HTR-8/SVneo (cell line): ENCODE measurements around the gene GTPBP10.
A peak's percentile ranks its signal among the peaks of the same experiment; 100 is the strongest.
"Not testable (repeated sequence)": the region's sequence is repeated elsewhere in the genome, so short reads cannot be mapped to it uniquely, and the experiment has no call there.

Experiments used
- DNase-seq: peaks from one replicate; pipeline ENCODE4 v3.0.0; 2011; ENCODE audit warnings: low spot score, mixed read lengths; ENCODE audit not compliant: insufficient read length
- FAIRE-seq: peaks from 2 replicates; lab custom pipeline; 2011; peaks lifted over from hg19 to GRCh38; lab: Jason Lieb, UNC

The GTPBP10 gene

GRCh38 chr7:90350032-90350431, 3.5 kb downstream of the GTPBP10 start:
- not testable (repeated sequence) for FAIRE-seq, DNase-seq

- no peak for FAIRE-seq
Observed at GRCh38 chr7:90351987-90352386, 5.5 kb downstream of the GTPBP10 start.

GRCh38 chr7:90383422-90383821, 36.9 kb downstream of the GTPBP10 start:
- DNase-seq (peak; percentile 24), FAIRE-seq (no peak)

More at GRCh38 chr7:90351987-90352386, 5.5 kb downstream of the GTPBP10 start:
- no peak for DNase-seq

- FAIRE-seq = no peak
- no peak for DNase-seq
Observed at GRCh38 chr7:90383861-90384260, 37.3 kb downstream of the GTPBP10 start.

GRCh38 chr7:90384433-90384832, 37.9 kb downstream of the GTPBP10 start:
- DNase-seq = no peak
- FAIRE-seq = no peak

- no peak for FAIRE-seq
- no peak for DNase-seq
Observed at GRCh38 chr7:90387470-90388240, 41.1 kb downstream of the GTPBP10 start.

GRCh38 chr7:90390926-90391325, 44.4 kb downstream of the GTPBP10 start:
- no peak for FAIRE-seq
- no peak for DNase-seq

- DNase-seq = no peak
- FAIRE-seq = no peak
Observed at GRCh38 chr7:90391488-90391887, 45.0 kb downstream of the GTPBP10 start.

- FAIRE-seq = no peak
Observed at GRCh38 chr7:90396420-90396819, 49.9 kb downstream of the GTPBP10 start.

GRCh38 chr7:90401989-90402388, 55.5 kb downstream of the GTPBP10 start:
- FAIRE-seq = no peak
- DNase-seq = no peak

More at GRCh38 chr7:90396420-90396819, 49.9 kb downstream of the GTPBP10 start:
- no peak for DNase-seq

- DNase-seq (no peak), FAIRE-seq (no peak)
Observed at GRCh38 chr7:90402785-90403173, 56.3 kb downstream of the GTPBP10 start.

GRCh38 chr7:90403174-90404113, 56.9 kb downstream of the GTPBP10 start, which contains the start of gene CLDN12:
Gene CLDN12 (plus strand): TSS chr7:90403461. CDS start chr7:90412677, 9,216 bp downstream.
- FAIRE-seq = peak; percentile 38
- peak; percentile 76 for DNase-seq

- DNase-seq (no peak), FAIRE-seq (no peak)
Observed at GRCh38 chr7:90404777-90405176, 58.3 kb downstream of the GTPBP10 start.

GRCh38 chr7:90407484-90407821, 60.9 kb downstream of the GTPBP10 start:
- FAIRE-seq (no peak), DNase-seq (no peak)

GRCh38 chr7:90408142-90408541, 61.6 kb downstream of the GTPBP10 start:
- FAIRE-seq (no peak), DNase-seq (no peak)

GRCh38 chr7:90409667-90410066, 63.2 kb downstream of the GTPBP10 start:
- no peak for DNase-seq
- no peak for FAIRE-seq

GRCh38 chr7:90411510-90411909, 65.0 kb downstream of the GTPBP10 start:
- FAIRE-seq (no peak), DNase-seq (no peak)

- no peak for DNase-seq
- FAIRE-seq = no peak
Observed at GRCh38 chr7:90412458-90413184, 66.1 kb downstream of the GTPBP10 start.

GRCh38 chr7:90413185-90413528, 66.6 kb downstream of the GTPBP10 start:
- DNase-seq (no peak), FAIRE-seq (no peak)

- FAIRE-seq (no peak), DNase-seq (no peak)
Observed at GRCh38 chr7:90421651-90422050, 75.1 kb downstream of the GTPBP10 start.
